Measurements from ENCODE around the gene SNCAIP. TPM values are rescaled to one million over a fixed set of nuclear protein-coding genes. Genes with fewer than 3 reads are reported as not detected.

SNCAIP gene
- total RNA-seq, 1 donor from 2014 or later = 4.4 TPM

GRCh38 chr5:122295138-122295537, 16.9 kb upstream of the SNCAIP start:
- no peak for DNase-seq
- peak in 1 of 2 donors; percentile 55 for ATAC-seq
- H3K36me3 ChIP-seq = no peaks in the 10 kb centered on the region
- no peak overlapping the region for H3K27ac ChIP-seq
- H3K27me3 ChIP-seq (ENCODE audit: low read depth) = no peaks in the 10 kb centered on the region
- no peak overlapping the region for H3K4me3 ChIP-seq
- peak; percentile 29 for TF ChIP-seq CTCF (IDR thresholded peaks at IDR 0.05)
- intact Hi-C loops (cut with DNase I) = no loop called here
- no peaks in the 10 kb centered on the region for H3K9me3 ChIP-seq
- H3K4me1 ChIP-seq = no peaks in the 10 kb centered on the region

- H3K4me3 ChIP-seq = no peak overlapping the region
- ATAC-seq (no peak), DNase-seq (no peak)
- H3K27ac ChIP-seq = no peak overlapping the region
- intact Hi-C loops (cut with DNase I) = no loop called here
- H3K4me1 ChIP-seq = no peaks in the 10 kb centered on the region
- H3K27me3 ChIP-seq (ENCODE audit: low read depth) = no peaks in the 10 kb centered on the region
- no peak for TF ChIP-seq CTCF (IDR thresholded peaks at IDR 0.05)
- no peaks in the 10 kb centered on the region for H3K9me3 ChIP-seq
- H3K36me3 ChIP-seq = no peaks in the 10 kb centered on the region
Measured at GRCh38 chr5:122296871-122297270, 15.2 kb upstream of the SNCAIP start.

GRCh38 chr5:122297587-122298298, 14.3 kb upstream of the SNCAIP start:
- Histone ChIP-seq H3K27ac (no peak overlapping the region), H3K4me3 (no peak overlapping the region), H3K4me1 (no peaks in the 10 kb centered on the region), H3K27me3 (ENCODE audit: low read depth) (no peaks in the 10 kb centered on the region), H3K9me3 (no peaks in the 10 kb centered on the region), H3K36me3 (no peaks in the 10 kb centered on the region)
- ATAC-seq = no peak
- no peak for DNase-seq
- intact Hi-C loops (cut with DNase I) = no loop called here
- no peak for TF ChIP-seq CTCF (IDR thresholded peaks at IDR 0.05)

- no peak overlapping the region for H3K27ac ChIP-seq
- no peak for TF ChIP-seq CTCF (IDR thresholded peaks at IDR 0.05)
- H3K9me3 ChIP-seq = no peaks in the 10 kb centered on the region
- H3K4me3 ChIP-seq = no peak overlapping the region
- H3K36me3 ChIP-seq = no peaks in the 10 kb centered on the region
- ATAC-seq (no peak), DNase-seq (no peak)
- no peaks in the 10 kb centered on the region for H3K4me1 ChIP-seq
- no peaks in the 10 kb centered on the region for H3K27me3 ChIP-seq (ENCODE audit: low read depth)
- intact Hi-C loops (cut with DNase I) = no loop called here
Measured at GRCh38 chr5:122300374-122300773, 11.7 kb upstream of the SNCAIP start.

- no peak for TF ChIP-seq CTCF (IDR thresholded peaks at IDR 0.05)
- Histone ChIP-seq H3K36me3 (no peaks in the 10 kb centered on the region), H3K9me3 (no peaks in the 10 kb centered on the region), H3K27ac (no peak overlapping the region), H3K4me1 (no peaks in the 10 kb centered on the region), H3K4me3 (no peak overlapping the region), H3K27me3 (ENCODE audit: low read depth) (no peaks in the 10 kb centered on the region)
- intact Hi-C loops (cut with DNase I) = no loop called here
- ATAC-seq (no peak), DNase-seq (no peak)
Measured at GRCh38 chr5:122301016-122301415, 11.0 kb upstream of the SNCAIP start.

Data from lower lobe of right lung (tissue), 2 donors.